Activated T-cell treated with anti-CD3 and anti-CD28 coated beads for 4 hours (primary cell): ENCODE measurements around the gene ITPKB.
A peak's percentile ranks its signal among the peaks of the same experiment; 100 is the strongest.
"Not testable (repeated sequence)": the region's sequence is repeated elsewhere in the genome, so short reads cannot be mapped to it uniquely, and the experiment has no call there.

Source experiments
- DNase-seq: peaks from one replicate; pipeline ENCODE4 v3.0.0-alpha.2; 2020

Gene ITPKB

GRCh38 chr1:226738995-226739695 is at the start of gene ITPKB:
Gene ITPKB, minus strand, starts transcription at chr1:226739282. Its CDS starts 1,824 bp downstream, at chr1:226737458.
- peak; percentile 42 for DNase-seq

GRCh38 chr1:226787638-226788037 is 48.6 kb upstream of the ITPKB start:
- no peak for DNase-seq

- no peak for DNase-seq
Measured at GRCh38 chr1:226787071-226787470, 48.0 kb upstream of the ITPKB start.

GRCh38 chr1:226786550-226786949 is 47.5 kb upstream of the ITPKB start:
- DNase-seq: no peak

- DNase-seq: no peak
Measured at GRCh38 chr1:226785805-226786204, 46.7 kb upstream of the ITPKB start.

GRCh38 chr1:226784081-226785049 is 45.3 kb upstream of the ITPKB start:
- no peak for DNase-seq

GRCh38 chr1:226782845-226783601 is 43.9 kb upstream of the ITPKB start:
- no peak for DNase-seq

- DNase-seq: no peak
Measured at GRCh38 chr1:226781937-226782609, 43.0 kb upstream of the ITPKB start.

- DNase-seq: no peak
Measured at GRCh38 chr1:226779561-226779960, 40.5 kb upstream of the ITPKB start.

- DNase-seq: no peak
Measured at GRCh38 chr1:226778657-226779058, 39.6 kb upstream of the ITPKB start.

GRCh38 chr1:226776975-226777374 is 37.9 kb upstream of the ITPKB start:
- no peak for DNase-seq

GRCh38 chr1:226776066-226776465 is 37.0 kb upstream of the ITPKB start:
- no peak for DNase-seq

GRCh38 chr1:226772446-226773139 is 33.5 kb upstream of the ITPKB start:
- no peak for DNase-seq

- not testable (repeated sequence) for DNase-seq
Measured at GRCh38 chr1:226767170-226767569, 28.1 kb upstream of the ITPKB start.

GRCh38 chr1:226766565-226766964 is 27.5 kb upstream of the ITPKB start:
- no peak for DNase-seq

- no peak for DNase-seq
Measured at GRCh38 chr1:226764533-226764932, 25.5 kb upstream of the ITPKB start.

- peak; percentile 24 for DNase-seq
Measured at GRCh38 chr1:226763905-226764264, 24.8 kb upstream of the ITPKB start.

- no peak for DNase-seq
Measured at GRCh38 chr1:226762988-226763904, 24.2 kb upstream of the ITPKB start.

- DNase-seq: no peak
Measured at GRCh38 chr1:226762055-226762454, 23.0 kb upstream of the ITPKB start.

- no peak for DNase-seq
Measured at GRCh38 chr1:226761322-226761721, 22.2 kb upstream of the ITPKB start.
